NCI-H524 (cell line): ENCODE data around the gene UBA6.
"Not testable (repeated sequence)": the region's sequence is repeated elsewhere in the genome, so short reads cannot be mapped to it uniquely, and the experiment has no call there.

Experiments
- DNase-seq, 2 experiments: peaks; one replicate each; lab custom pipeline; 2025; lab: John Stamatoyannopoulos, UW

UBA6 gene

GRCh38 chr4:67700738-67701516, at the start of gene UBA6:
UBA6 (minus strand) TSS chr4:67701155; CDS start chr4:67701119, 36 bp downstream.
- peak; percentile 85 to 95 for DNase-seq

- DNase-seq: no peak
Observed at GRCh38 chr4:67750691-67751090, 49.7 kb upstream of the UBA6 start.

GRCh38 chr4:67749286-67749685, 48.3 kb upstream of the UBA6 start:
- DNase-seq: no peak

- peak in 1 of 2 experiments; percentile 34 for DNase-seq
Observed at GRCh38 chr4:67746797-67747495, 46.0 kb upstream of the UBA6 start.

GRCh38 chr4:67744561-67745283, 43.8 kb upstream of the UBA6 start:
- no peak for DNase-seq

GRCh38 chr4:67743194-67743593, 42.2 kb upstream of the UBA6 start:
- no peak for DNase-seq

- no peak for DNase-seq
Observed at GRCh38 chr4:67736262-67736661, 35.3 kb upstream of the UBA6 start.

GRCh38 chr4:67735325-67735724, 34.4 kb upstream of the UBA6 start:
- DNase-seq: no peak

GRCh38 chr4:67730511-67730910, 29.6 kb upstream of the UBA6 start:
- DNase-seq: not testable (repeated sequence)

GRCh38 chr4:67727124-67727850, 26.3 kb upstream of the UBA6 start:
- no peak for DNase-seq

GRCh38 chr4:67725981-67726380, 25.0 kb upstream of the UBA6 start:
- no peak for DNase-seq

GRCh38 chr4:67725132-67725531, 24.2 kb upstream of the UBA6 start:
- DNase-seq: no peak

- DNase-seq: peak; percentile 15 to 42
Observed at GRCh38 chr4:67723949-67724348, 23.0 kb upstream of the UBA6 start.

- no peak for DNase-seq
Observed at GRCh38 chr4:67723341-67723740, 22.4 kb upstream of the UBA6 start.

GRCh38 chr4:67721770-67722597, 21.0 kb upstream of the UBA6 start:
- no peak for DNase-seq

- no peak for DNase-seq
Observed at GRCh38 chr4:67721315-67721769, 20.4 kb upstream of the UBA6 start.

- no peak for DNase-seq
Observed at GRCh38 chr4:67719953-67720617, 19.1 kb upstream of the UBA6 start.

GRCh38 chr4:67718848-67719247, 17.9 kb upstream of the UBA6 start:
- DNase-seq: no peak

- DNase-seq: no peak
Observed at GRCh38 chr4:67717586-67717985, 16.6 kb upstream of the UBA6 start.

GRCh38 chr4:67714955-67715354, 14.0 kb upstream of the UBA6 start:
- no peak for DNase-seq

GRCh38 chr4:67714248-67714583, 13.3 kb upstream of the UBA6 start:
- no peak for DNase-seq
